HUDEP-2 (cell line): ENCODE data around the gene PARP12.

ENCODE experiments used
- DNase-seq, 76 experiments: peaks; one replicate each; lab custom pipeline; 2025; ENCODE audit not compliant: unreplicated experiment in 76 of 76; lab: John Stamatoyannopoulos, UW

PARP12 gene

GRCh38 chr7:140018125-140019043 lies 44.4 kb downstream of the PARP12 start:
- DNase-seq: no peak

- DNase-seq: no peak
Measured at GRCh38 chr7:140017543-140017942, 45.2 kb downstream of the PARP12 start.

- no peak for DNase-seq
Measured at GRCh38 chr7:140017034-140017433, 45.7 kb downstream of the PARP12 start.

GRCh38 chr7:140016540-140016939 lies 46.2 kb downstream of the PARP12 start:
- no peak for DNase-seq

- no peak for DNase-seq
Measured at GRCh38 chr7:140015471-140015970, 47.2 kb downstream of the PARP12 start.

- no peak for DNase-seq
Measured at GRCh38 chr7:140014123-140014522, 48.6 kb downstream of the PARP12 start.

- no peak for DNase-seq
Measured at GRCh38 chr7:140013676-140014075, 49.1 kb downstream of the PARP12 start.

GRCh38 chr7:140010194-140010895 lies 52.4 kb downstream of the PARP12 start:
- no peak for DNase-seq

- no peak for DNase-seq
Measured at GRCh38 chr7:140009735-140010134, 53.0 kb downstream of the PARP12 start.

GRCh38 chr7:140008755-140009610 lies 53.8 kb downstream of the PARP12 start:
- no peak for DNase-seq

- no peak for DNase-seq
Measured at GRCh38 chr7:140007051-140007690, 55.6 kb downstream of the PARP12 start.

GRCh38 chr7:140006600-140006999 lies 56.2 kb downstream of the PARP12 start:
- DNase-seq: no peak

GRCh38 chr7:140005754-140006503 lies 56.8 kb downstream of the PARP12 start:
- peak in 4 of 76 experiments; percentile 2 to 23 (median 8) for DNase-seq

- no peak for DNase-seq
Measured at GRCh38 chr7:140005341-140005740, 57.4 kb downstream of the PARP12 start.

GRCh38 chr7:140004672-140005071 lies 58.1 kb downstream of the PARP12 start:
- DNase-seq: no peak

GRCh38 chr7:140003913-140004382 lies 58.8 kb downstream of the PARP12 start:
- DNase-seq: peak in 48 of 76 experiments; percentile 4 to 66 (median 26)

GRCh38 chr7:140000666-140001268 lies 62.0 kb downstream of the PARP12 start:
- DNase-seq: no peak

- no peak for DNase-seq
Measured at GRCh38 chr7:139999516-139999915, 63.2 kb downstream of the PARP12 start.

GRCh38 chr7:139998572-139998971 lies 64.2 kb downstream of the PARP12 start:
- DNase-seq: no peak
